ENCODE measurements around the gene PSPC1. TPM values are rescaled to one million over a fixed set of nuclear protein-coding genes. Genes with fewer than 3 reads are reported as not detected.

Gene PSPC1
- total and polyA plus RNA-seq, 2 of the 13 experiments (the other 11 are each of a cell fraction or from before 2014, with no cell fraction given): 33.5 to 94.0 TPM

DNA sequence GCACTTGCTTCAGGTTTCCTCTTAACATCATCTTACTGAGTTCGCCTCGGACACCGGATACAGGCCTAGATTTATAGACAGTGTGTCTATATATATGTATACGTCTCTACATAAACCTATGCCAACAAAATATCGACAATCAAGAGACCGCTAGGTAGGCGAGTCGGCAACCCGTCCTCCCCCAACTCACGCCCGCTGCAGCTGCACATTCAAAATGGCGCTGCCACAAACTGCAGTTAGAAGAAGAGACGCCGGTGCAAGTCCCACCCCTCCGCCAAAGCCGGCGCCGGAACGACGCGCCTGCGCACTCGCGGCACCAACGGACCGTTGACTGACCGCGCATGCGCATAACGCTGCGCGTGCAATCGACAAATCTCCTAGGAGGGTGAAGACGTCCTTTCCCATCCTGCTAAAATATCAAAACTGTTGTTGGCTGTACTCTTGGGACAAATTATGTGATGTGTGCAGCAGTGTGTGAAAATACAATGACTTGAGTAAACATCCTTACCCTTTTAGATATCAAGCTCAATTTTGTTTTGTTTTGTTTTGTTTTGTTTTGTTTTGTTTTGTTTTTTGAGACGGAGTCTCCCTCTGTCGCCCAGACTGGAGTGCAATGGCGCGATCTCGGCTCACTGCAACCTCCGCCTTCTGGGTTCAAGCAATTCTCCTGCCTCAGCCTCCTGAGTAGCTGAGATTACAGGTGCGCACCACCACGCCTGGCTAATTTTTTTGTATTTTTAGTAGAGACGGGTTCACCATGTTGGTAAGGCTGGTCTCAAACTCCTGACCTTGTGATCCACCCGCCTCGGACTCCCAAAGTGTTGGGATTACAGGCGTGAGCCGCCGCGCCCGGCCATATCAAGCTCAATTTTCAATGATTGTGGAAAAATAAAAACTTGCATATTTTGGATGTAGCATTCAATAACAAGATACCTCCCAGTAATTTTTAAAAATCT, at the start of gene PSPC1 (continued):
- peak; percentile 84 for TF ChIP-seq RBFOX2 (IDR thresholded peaks at IDR 0.05; ENCODE audit: low read depth, low read length)
- TF ChIP-seq ASH2L (IDR thresholded peaks at IDR 0.05; ENCODE audit: insufficient read length, low read depth, low read length): peak; percentile 22
- TF ChIP-seq POLR2AphosphoS5 (IDR thresholded peaks at IDR 0.05; ENCODE audit: low read depth, low read length): peak; percentile 96
- TF ChIP-seq ZNF567 (CRISPR knock-in tag; IDR thresholded peaks at IDR 0.05; ENCODE audit: borderline replicate concordance): 0 out of 2 replicates have a peak, but pooled peaks have one; percentile 23

DNA sequence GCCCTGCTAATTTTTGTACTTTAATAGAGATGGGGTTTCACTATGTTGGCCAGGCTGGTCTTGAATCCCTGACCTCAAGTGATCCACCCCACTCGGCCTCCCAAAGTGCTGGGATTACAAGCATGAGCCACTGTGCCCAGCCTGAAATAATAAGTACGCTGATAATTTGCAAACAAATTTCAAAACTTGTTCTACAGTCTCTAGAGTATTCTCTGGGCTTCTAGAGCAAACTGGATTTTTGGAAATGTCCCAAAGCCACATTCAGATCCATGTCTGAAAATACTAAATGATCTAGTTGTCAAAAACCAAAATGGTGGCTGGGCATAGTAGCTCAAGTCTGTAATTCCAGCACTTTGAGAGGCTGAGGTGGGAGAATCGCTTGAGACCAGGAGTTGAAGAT, 39.9 kb upstream of the PSPC1 start:
- no peak overlapping the region for H2AFZ ChIP-seq (ENCODE audit: low read length)
- no peak overlapping the region for H3K27ac ChIP-seq (ENCODE audit: extremely low read length, insufficient read depth, low read length)
- no peak for TF ChIP-seq KLF9 (CRISPR knock-in tag; IDR thresholded peaks at IDR 0.05; ENCODE audit: low read depth)
- TF ChIP-seq, protein P1, sequence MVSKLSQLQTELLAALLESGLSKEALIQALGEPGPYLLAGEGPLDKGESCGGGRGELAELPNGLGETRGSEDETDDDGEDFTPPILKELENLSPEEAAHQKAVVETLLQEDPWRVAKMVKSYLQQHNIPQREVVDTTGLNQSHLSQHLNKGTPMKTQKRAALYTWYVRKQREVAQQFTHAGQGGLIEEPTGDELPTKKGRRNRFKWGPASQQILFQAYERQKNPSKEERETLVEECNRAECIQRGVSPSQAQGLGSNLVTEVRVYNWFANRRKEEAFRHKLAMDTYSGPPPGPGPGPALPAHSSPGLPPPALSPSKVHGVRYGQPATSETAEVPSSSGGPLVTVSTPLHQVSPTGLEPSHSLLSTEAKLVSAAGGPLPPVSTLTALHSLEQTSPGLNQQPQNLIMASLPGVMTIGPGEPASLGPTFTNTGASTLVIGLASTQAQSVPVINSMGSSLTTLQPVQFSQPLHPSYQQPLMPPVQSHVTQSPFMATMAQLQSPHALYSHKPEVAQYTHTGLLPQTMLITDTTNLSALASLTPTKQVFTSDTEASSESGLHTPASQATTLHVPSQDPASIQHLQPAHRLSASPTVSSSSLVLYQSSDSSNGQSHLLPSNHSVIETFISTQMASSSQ (IDR thresholded peaks at IDR 0.05; ENCODE audit: low read depth): no peak
- TF ChIP-seq, protein P1 (CRISPR knock-in tag; IDR thresholded peaks at IDR 0.05; ENCODE audit: borderline replicate concordance): no peak
- TF ChIP-seq KLF12 (CRISPR knock-in tag; IDR thresholded peaks at IDR 0.05; ENCODE audit: borderline replicate concordance): no peak
- TF ChIP-seq FOXK2 (IDR thresholded peaks at IDR 0.05): no peak
- no peak for TF ChIP-seq CBX1 (IDR thresholded peaks at IDR 0.05; ENCODE audit: low read depth)
- FAIRE-seq (no peak), DNase-seq (ENCODE audit: low spot score) (no peak), ATAC-seq (no peak)
- H3K4me1 ChIP-seq (ENCODE audit: insufficient read depth, low read length): no peaks in the 10 kb centered on the region
- no peaks in the 10 kb centered on the region for H3K79me2 ChIP-seq (ENCODE audit: insufficient read depth, low read length)
- no TSS peak for BruUV-seq (replicated peaks)
- CTCF ChIA-PET (ENCODE audit: low intra/inter-chr PET ratio, low total read pairs): no interaction called here
- in situ Hi-C loops (cut with HindIII; ENCODE audit: extremely low pct_ligation_motif_present, low pct_unique_long_range_greater_than_20kb) (no loop called here), intact Hi-C loops (cut with micrococcal nuclease; ENCODE audit: unreplicated experiment) (no loop called here)
- H3K36me3 ChIP-seq (replicated peaks in 1 of 2; ENCODE audit: control insufficient read depth in 1 of 2, insufficient read depth in 2 of 2, low read length in 2 of 2): peaks cover 0 to 2% of the 10 kb centered on the region in 2 experiments; a peak in 1 of 5 replicates
- H3K9me3 ChIP-seq (ENCODE audit: low read length): no peaks in the 10 kb centered on the region
- 93% methylated on average over 3 of the region's 3 CpGs for WGBS (ENCODE audit: low lambda C conversion rate)
- H3K4me3 ChIP-seq (replicated peaks in 1 of 3; ENCODE audit: insufficient read depth in 1 of 3, low read depth in 2 of 3, low read length in 3 of 3): no peak overlapping the region
- H3K9ac ChIP-seq (ENCODE audit: insufficient read depth, low read depth, low read length): no peak overlapping the region
- no peaks in the 10 kb centered on the region for H3K27me3 ChIP-seq (ENCODE audit: control insufficient read depth in 1 of 2, insufficient read depth in 2 of 2, low read length in 2 of 2)
- H4K20me1 ChIP-seq (ENCODE audit: insufficient read depth, low read length): no peaks in the 10 kb centered on the region
- no peak overlapping the region for H3K4me2 ChIP-seq (ENCODE audit: low read depth, low read length)
- POLR2A ChIA-PET: no interaction called here
